HK-2 (cell line): ENCODE measurements around the gene VTA1.
"Not testable (repeated sequence)": the region's sequence is repeated elsewhere in the genome, so short reads cannot be mapped to it uniquely, and the experiment has no call there.

Source experiments
- DNase-seq: peaks from one replicate; pipeline ENCODE4 v3.0.0-alpha.2; 2018; ENCODE audit not compliant: unreplicated experiment

The VTA1 gene

GRCh38 chr6:142146828-142147662 lies at the start of gene VTA1, which contains the start of gene NMBR:
TSS of gene VTA1 (plus strand) at chr6:142147263. CDS start at chr6:142147288, 25 bp downstream.
TSS of gene NMBR (minus strand) at chr6:142147122. CDS start at chr6:142088658, 58,464 bp downstream.
- peak; percentile 97 for DNase-seq

GRCh38 chr6:142104820-142105219 lies 42.2 kb upstream of the VTA1 start:
- not testable (repeated sequence) for DNase-seq

- not testable (repeated sequence) for DNase-seq
Measured at GRCh38 chr6:142110820-142111219, 36.2 kb upstream of the VTA1 start.

GRCh38 chr6:142112451-142113061 lies 34.5 kb upstream of the VTA1 start:
- DNase-seq = peak; percentile 64

GRCh38 chr6:142117366-142117765 lies 29.7 kb upstream of the VTA1 start:
- no peak for DNase-seq

- no peak for DNase-seq
Measured at GRCh38 chr6:142118328-142118727, 28.7 kb upstream of the VTA1 start.

- no peak for DNase-seq
Measured at GRCh38 chr6:142118925-142119324, 28.1 kb upstream of the VTA1 start.

GRCh38 chr6:142121342-142121741 lies 25.7 kb upstream of the VTA1 start:
- DNase-seq = no peak

GRCh38 chr6:142130814-142131213 lies 16.2 kb upstream of the VTA1 start:
- DNase-seq = no peak

GRCh38 chr6:142132625-142133024 lies 14.4 kb upstream of the VTA1 start, which contains the start of gene GJE1:
TSS of gene GJE1 (plus strand) at chr6:142132925. CDS start at chr6:142133159, 234 bp downstream.
- no peak for DNase-seq

GRCh38 chr6:142138876-142139275 lies 8.2 kb upstream of the VTA1 start:
- no peak for DNase-seq

GRCh38 chr6:142141531-142141930 lies 5.5 kb upstream of the VTA1 start:
- DNase-seq = not testable (repeated sequence)

- no peak for DNase-seq
Measured at GRCh38 chr6:142152746-142153145, 5.7 kb downstream of the VTA1 start.

- no peak for DNase-seq
Measured at GRCh38 chr6:142153196-142153595, 6.1 kb downstream of the VTA1 start.

GRCh38 chr6:142154336-142154735 lies 7.3 kb downstream of the VTA1 start:
- DNase-seq = no peak

GRCh38 chr6:142155091-142155490 lies 8.0 kb downstream of the VTA1 start:
- DNase-seq = no peak

- no peak for DNase-seq
Measured at GRCh38 chr6:142155895-142156757, 9.1 kb downstream of the VTA1 start.

GRCh38 chr6:142156758-142157068 lies 9.7 kb downstream of the VTA1 start:
- DNase-seq = not testable (repeated sequence)

GRCh38 chr6:142162780-142163179 lies 15.7 kb downstream of the VTA1 start:
- no peak for DNase-seq

- no peak for DNase-seq
Measured at GRCh38 chr6:142165227-142165626, 18.2 kb downstream of the VTA1 start.

GRCh38 chr6:142167071-142167470 lies 20.0 kb downstream of the VTA1 start:
- DNase-seq = no peak

GRCh38 chr6:142167486-142167885 lies 20.4 kb downstream of the VTA1 start:
- DNase-seq = no peak
